Spleen (tissue), 11 donors: Measurements from ENCODE around the gene SNX27. TPM values are rescaled to one million over a fixed set of nuclear protein-coding genes. Genes with fewer than 3 reads are reported as not detected.
"Not testable (repeated sequence)": the region's sequence is repeated elsewhere in the genome, so short reads cannot be mapped to it uniquely, and the experiment has no call there.

Experiments
- DNase-seq: peaks from one replicate; pipeline ENCODE4 v3.0.0-alpha.2; 2020
- H3K27ac ChIP-seq, 8 donors: fragments of 200-600 bp; sonication (generic) in 7 of 8; 1 replicate in 4 of 8; 2 replicates in 4 of 8; pipeline versions ENCODE4 v1.5.0 to v1.8.0; 2016 to 2021; ENCODE audit warnings: inconsistent platforms in 4 of 8, mild to moderate bottlenecking in 4 of 8, moderate library complexity in 1 of 8
- H3K27me3 ChIP-seq, 7 donors: fragments of 200-600 bp; sonication (generic) in 6 of 7; replicated peaks in 1 of 7; 1 replicate in 4 of 7; 2 replicates in 3 of 7; pipeline versions ENCODE4 v1.5.0 to v1.8.0; 2016 to 2021; ENCODE audit warnings: inconsistent platforms in 3 of 7, mild to moderate bottlenecking in 1 of 7
- H3K36me3 ChIP-seq, 6 donors: fragments of 200-600 bp; sonication (generic) in 5 of 6; 1 replicate in 4 of 6; 2 replicates in 2 of 6; pipeline versions ENCODE4 v1.5.0 to v1.8.0; 2016 to 2021; ENCODE audit warnings: inconsistent platforms in 2 of 6
- H3K4me1 ChIP-seq, 6 donors: fragments of 200-600 bp; sonication (generic) in 5 of 6; 1 replicate in 3 of 6; 2 replicates in 3 of 6; pipeline versions ENCODE4 v1.5.0 to v1.8.0; 2016 to 2021; ENCODE audit warnings: inconsistent platforms in 3 of 6
- H3K4me3 ChIP-seq, 8 donors: fragments of 200-600 bp; sonication (generic) in 7 of 8; 1 replicate in 4 of 8; 2 replicates in 4 of 8; pipeline versions ENCODE4 v1.5.0 to v1.8.0; 2016 to 2021; ENCODE audit warnings: inconsistent platforms in 4 of 8, mild to moderate bottlenecking in 4 of 8, moderate library complexity in 2 of 8
- H3K9me3 ChIP-seq, 8 donors: fragments of 200-600 bp; sonication (generic) in 7 of 8; 1 replicate in 4 of 8; 2 replicates in 4 of 8; pipeline versions ENCODE4 v1.5.0 to v1.8.0; 2016 to 2021; ENCODE audit warnings: inconsistent platforms in 4 of 8
- POLR2A ChIP-seq, 3 donors: fragments of 450-650 bp; IDR thresholded peaks; one replicate each; pipeline ENCODE4 v1.5.1; 2017; ENCODE audit warnings: antibody characterized with exemption in 3 of 3, mild to moderate bottlenecking in 1 of 3
- POLR2AphosphoS5 ChIP-seq, 3 donors: sonication (generic); formaldehyde crosslinking; IDR thresholded peaks; one replicate each; pipeline ENCODE4 v1.5.1; 2017; ENCODE audit warnings: antibody characterized with exemption in 3 of 3
- WGBS, 5 donors: extraction: QIAGEN DNeasy Blood & Tissue Kit in 3 of 5; methylation state at CpG; one replicate each; pipeline versions ENCODE4 v1.1.5 to v1.1.7; 2013 to 2018; 5-methylcytosine and 5-hydroxymethylcytosine counted together
- intact Hi-C: fragments of 100-400 bp; cut with DNase I; formaldehyde crosslinking; loops from one replicate; pipeline ENCODE4 v1.15.0; 2023; ENCODE audit warnings: low total_unique reads
- polyA plus RNA-seq, 3 donors: library from polyadenylated mRNA; stranded (reverse); fragments of 200-250 nt; gene quantifications; one replicate each; pipeline ENCODE4 v1.2.1, GENCODE V29; 2013
- total RNA-seq, 7 donors: library from RNA; depleted of rRNA in 3 of 7; stranded (reverse); fragments of >200 nt in 3 of 7; fragmentation: NEBNext Ultra II Directional in 4 of 7; extraction: Animal tissue kit (Norgen Biotek cat#: 25700) in 4 of 7; gene quantifications; one replicate each; pipeline versions ENCODE4 v1.1.0 to v1.2.1, GENCODE V29; 2016 to 2021
- TF ChIP-seq, protein P1 (sequence below), 11 experiments: fragments of 200-600 bp in 7 of 11; fragments of 450-650 bp in 4 of 11; sonication (generic) in 4 of 11; IDR thresholded peaks in 8 of 11; conservative IDR thresholded peaks in 3 of 11; 1 replicate in 7 of 11; 2 replicates in 4 of 11; pipeline versions ENCODE4 v1.4.0 to v1.8.0; 2016 to 2021; ENCODE audit warnings: antibody characterized with exemption in 11 of 11, inconsistent platforms in 4 of 11, mild to moderate bottlenecking in 1 of 11
- donor health status: healthy with polysubstance abuse.
- donor health status: DM: no; HTN: no; CAD: no; lungs with moderate emphysema.
- donor health status: DM: no; HTN: no; CAD: no.
- donor health status: Bipolar disorder and iron deficiency.
- donor health status: healthy.
- donor health status: DM: no; HTN: no; CAD: no.
- donor health status: DM: yes; HTN: yes; CAD: no.

The SNX27 gene
- total and polyA plus RNA-seq, 10 donors = 3.1 to 69.6 (median 48.3) TPM

DNA sequence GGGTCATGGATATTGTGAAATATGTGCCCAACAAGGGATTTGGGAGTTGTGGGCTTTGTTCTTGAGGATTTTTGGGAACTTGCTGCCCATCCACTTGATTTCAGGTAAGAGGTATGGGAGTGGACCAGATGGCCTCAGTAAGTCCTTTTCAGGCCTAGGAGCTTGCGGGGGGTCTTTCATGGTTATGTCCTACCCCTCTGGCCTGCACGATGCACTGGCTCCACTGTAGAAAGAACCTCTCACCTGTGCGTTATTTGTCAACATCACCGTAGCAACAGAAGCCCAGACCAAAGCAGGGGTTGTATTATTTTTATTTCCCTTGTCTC, 118.1 kb downstream of the SNX27 start:
- no peak overlapping the region for H3K4me3 ChIP-seq
- no peak overlapping the region for H3K27ac ChIP-seq
- TF ChIP-seq POLR2A (IDR thresholded peaks at IDR 0.05) (no peak), POLR2AphosphoS5 (IDR thresholded peaks at IDR 0.05) (no peak)
- TF ChIP-seq, protein P1, sequence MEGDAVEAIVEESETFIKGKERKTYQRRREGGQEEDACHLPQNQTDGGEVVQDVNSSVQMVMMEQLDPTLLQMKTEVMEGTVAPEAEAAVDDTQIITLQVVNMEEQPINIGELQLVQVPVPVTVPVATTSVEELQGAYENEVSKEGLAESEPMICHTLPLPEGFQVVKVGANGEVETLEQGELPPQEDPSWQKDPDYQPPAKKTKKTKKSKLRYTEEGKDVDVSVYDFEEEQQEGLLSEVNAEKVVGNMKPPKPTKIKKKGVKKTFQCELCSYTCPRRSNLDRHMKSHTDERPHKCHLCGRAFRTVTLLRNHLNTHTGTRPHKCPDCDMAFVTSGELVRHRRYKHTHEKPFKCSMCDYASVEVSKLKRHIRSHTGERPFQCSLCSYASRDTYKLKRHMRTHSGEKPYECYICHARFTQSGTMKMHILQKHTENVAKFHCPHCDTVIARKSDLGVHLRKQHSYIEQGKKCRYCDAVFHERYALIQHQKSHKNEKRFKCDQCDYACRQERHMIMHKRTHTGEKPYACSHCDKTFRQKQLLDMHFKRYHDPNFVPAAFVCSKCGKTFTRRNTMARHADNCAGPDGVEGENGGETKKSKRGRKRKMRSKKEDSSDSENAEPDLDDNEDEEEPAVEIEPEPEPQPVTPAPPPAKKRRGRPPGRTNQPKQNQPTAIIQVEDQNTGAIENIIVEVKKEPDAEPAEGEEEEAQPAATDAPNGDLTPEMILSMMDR (IDR thresholded peaks at IDR 0.05 in 8 of 11, conservative IDR thresholded peaks at IDR 0.05 in 3 of 11) = no peak
- intact Hi-C loops = loop anchor here (10.0 kb wide), 1 partner anchor 285 kb away; no protein-coding TSS in a partner anchor
- no peak for DNase-seq
- H3K4me1 ChIP-seq = peaks cover 0 to 2% (median 0%) of the 10 kb centered on the region in 6 donors
- peaks cover 0 to 68% (median 10%) of the 10 kb centered on the region in 7 donors for H3K27me3 ChIP-seq
- WGBS, 5 donors = 81 to 90% (median 85%) methylated on average over 4 of the region's 4 CpGs
- no peaks in the 10 kb centered on the region for H3K36me3 ChIP-seq
- no peaks in the 10 kb centered on the region for H3K9me3 ChIP-seq

DNA sequence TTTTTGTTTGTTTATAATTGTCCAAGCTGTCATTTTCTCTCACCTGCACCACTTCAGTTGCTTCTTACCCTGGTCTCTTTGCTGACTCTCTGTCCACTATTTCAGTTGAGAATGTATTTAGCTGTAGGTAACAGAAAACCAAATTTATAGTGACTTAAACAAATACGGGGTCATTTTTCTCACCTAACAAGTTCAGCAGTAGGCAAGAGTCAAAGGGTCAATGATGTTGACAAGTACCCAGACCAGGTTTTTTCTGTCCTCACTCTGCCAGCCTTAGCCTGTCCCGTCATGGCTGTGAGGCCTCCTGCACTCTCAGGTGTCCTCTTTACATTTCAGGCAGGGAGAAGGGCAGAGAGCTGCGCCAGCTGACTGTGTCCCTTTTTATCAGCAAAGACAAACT, 121.3 kb downstream of the SNX27 start:
- DNase-seq = no peak
- intact Hi-C loops = loop anchor here (10.0 kb wide), 1 partner anchor 288 kb away; no protein-coding TSS in a partner anchor
- Histone ChIP-seq H3K27me3 (peaks cover 0 to 38% (median 8%) of the 10 kb centered on the region in 7 donors), H3K36me3 (no peaks in the 10 kb centered on the region), H3K4me1 (peaks cover 0 to 4% (median 0%) of the 10 kb centered on the region in 6 donors), H3K9me3 (peaks cover 0 to 18% (median 14%) of the 10 kb centered on the region in 8 donors), H3K27ac (no peak overlapping the region), H3K4me3 (no peak overlapping the region)
- TF ChIP-seq POLR2AphosphoS5 (IDR thresholded peaks at IDR 0.05) (no peak), POLR2A (IDR thresholded peaks at IDR 0.05) (no peak)
- 76 to 97% (median 84%) methylated on average over 3 of the region's 3 CpGs for WGBS, 5 donors

DNA sequence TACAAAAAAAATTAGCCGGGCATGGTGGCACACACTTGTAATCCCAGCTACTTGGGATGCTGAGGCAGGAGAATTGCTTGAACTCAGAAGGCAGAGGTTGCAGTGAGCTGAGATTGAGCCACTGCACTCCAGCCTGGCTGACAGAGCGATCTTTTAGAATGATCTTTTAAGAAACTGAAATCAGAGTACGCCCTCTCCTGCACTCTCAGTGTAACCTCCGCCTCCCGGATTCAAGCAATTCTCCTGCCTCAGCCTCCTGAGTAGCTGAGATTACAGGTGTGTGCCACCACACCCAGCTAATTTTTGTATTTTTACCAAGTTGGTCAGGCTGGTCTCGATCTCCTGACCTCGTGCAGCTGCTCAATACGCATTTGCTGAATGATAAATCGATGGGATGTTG, 122.1 kb downstream of the SNX27 start:
- intact Hi-C loops = loop anchor here (10.0 kb wide), 1 partner anchor 289 kb away; no protein-coding TSS in a partner anchor

DNA sequence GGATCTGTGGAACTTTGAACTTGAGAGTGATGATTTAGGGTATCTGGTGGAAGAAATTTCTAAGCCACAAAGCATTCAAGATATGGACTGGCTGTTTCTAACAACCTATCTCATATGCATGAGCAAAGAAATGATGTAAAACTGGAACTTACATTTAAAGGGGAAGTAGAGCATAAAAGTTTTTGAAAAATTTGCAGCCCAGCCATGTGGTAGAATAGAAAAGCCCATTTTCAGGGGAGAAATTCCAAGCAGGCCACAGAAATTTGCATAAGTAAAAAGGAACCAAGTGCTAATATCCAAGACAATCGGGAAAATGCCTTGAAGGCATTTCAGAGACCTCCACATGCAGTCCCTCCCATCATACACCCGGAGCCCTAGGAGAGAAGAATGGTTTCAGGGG, 125.2 kb downstream of the SNX27 start:
- Histone ChIP-seq H3K27ac (no peak overlapping the region), H3K9me3 (peaks cover 0 to 24% (median 16%) of the 10 kb centered on the region in 8 donors), H3K27me3 (peaks cover 0 to 10% (median 0%) of the 10 kb centered on the region in 7 donors), H3K4me3 (no peak overlapping the region), H3K36me3 (no peaks in the 10 kb centered on the region), H3K4me1 (peaks cover 0 to 4% (median 0%) of the 10 kb centered on the region in 6 donors)
- intact Hi-C loops = loop anchor here (5.0 to 10.0 kb wide), 2 partner anchors 145 to 292 kb away; no protein-coding TSS in a partner anchor
- DNase-seq = no peak
- 65 to 90% (median 79%) methylated on average over 2 of the region's 2 CpGs for WGBS, 5 donors
- TF ChIP-seq POLR2A (IDR thresholded peaks at IDR 0.05) (no peak), POLR2AphosphoS5 (IDR thresholded peaks at IDR 0.05) (no peak)
- TF ChIP-seq, protein P1 (IDR thresholded peaks at IDR 0.05 in 8 of 11, conservative IDR thresholded peaks at IDR 0.05 in 3 of 11) = no peak

More for the DNA sequence above, 122.1 kb downstream of the SNX27 start:
- H3K4me3 ChIP-seq, H3K4me1 ChIP-seq, H3K36me3 ChIP-seq, DNase-seq, H3K27ac ChIP-seq: not testable (repeated sequence)
- Histone ChIP-seq H3K27me3 (peaks cover 0 to 30% (median 2%) of the 10 kb centered on the region in 7 donors), H3K9me3 (peaks cover 0 to 24% (median 16%) of the 10 kb centered on the region in 8 donors)
- WGBS, 5 donors = 91 to 94% (median 92%) methylated on average over 9 of the region's 9 CpGs

DNA sequence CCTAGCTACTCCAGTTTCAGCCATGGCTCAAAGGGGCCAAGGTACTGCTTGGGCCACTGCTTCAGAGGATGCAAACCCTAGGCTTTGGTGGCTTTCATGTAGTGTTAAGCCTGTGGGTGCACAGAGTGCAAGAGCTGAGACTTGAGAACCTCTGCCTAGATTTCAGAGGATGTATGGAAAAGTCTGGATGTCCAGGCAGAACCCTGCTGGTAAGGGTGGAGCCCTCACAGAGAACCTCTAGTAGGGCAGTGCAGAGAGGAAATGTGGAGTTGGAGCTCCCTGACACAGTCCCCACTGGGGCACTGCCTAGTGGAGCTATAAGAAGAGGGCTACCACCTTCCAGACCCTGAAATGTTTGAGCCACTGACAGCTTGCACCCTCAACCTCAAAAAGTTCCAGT, 125.6 kb downstream of the SNX27 start:
- Histone ChIP-seq H3K36me3 (no peaks in the 10 kb centered on the region), H3K27me3 (peaks cover 0 to 10% (median 0%) of the 10 kb centered on the region in 7 donors), H3K4me1 (peaks cover 0 to 4% (median 0%) of the 10 kb centered on the region in 6 donors), H3K9me3 (peaks cover 0 to 24% (median 16%) of the 10 kb centered on the region in 8 donors), H3K27ac (no peak overlapping the region), H3K4me3 (no peak overlapping the region)
- intact Hi-C loops = loop anchor here (5.0 to 10.0 kb wide), 2 partner anchors 145 to 293 kb away; no protein-coding TSS in a partner anchor
- TF ChIP-seq POLR2A (IDR thresholded peaks at IDR 0.05) = no peak
- TF ChIP-seq, protein P1 (IDR thresholded peaks at IDR 0.05 in 8 of 11, conservative IDR thresholded peaks at IDR 0.05 in 3 of 11) = no peak
- TF ChIP-seq POLR2AphosphoS5 (IDR thresholded peaks at IDR 0.05) = no peak
- DNase-seq = no peak
